Endothelial cell of umbilical vein (primary cell): ENCODE measurements around the gene SPATS2L. TPM values are rescaled to one million over a fixed set of nuclear protein-coding genes. Genes with fewer than 3 reads are reported as not detected.

Experiments used
- BruUV-seq: library from RNA; stranded (reverse); fragments of 400-500 nt; replicated peaks from 2 replicates; lab custom pipeline; 2021; lab: Mats Ljungman, UMichigan
- CTCF ChIA-PET: fragments of 300-600, 350-600 bp; sonication (Branson Sonifier 250); formaldehyde crosslinking; loops from one replicate; lab custom pipeline; 2021; ENCODE audit warnings: antibody characterized with exemption, inconsistent platforms; lab: Charles Lee
- POLR2A ChIA-PET: fragments of 300-600, 350-600 bp; sonication (Branson Sonifier 250); formaldehyde crosslinking; loops from one replicate; lab custom pipeline; 2021; ENCODE audit warnings: antibody characterized with exemption, inconsistent platforms; lab: Charles Lee
- DNase-seq: peaks from one replicate; pipeline ENCODE4 v3.0.0-alpha.2; 2011; ENCODE audit warnings: low read depth, low spot score
- FAIRE-seq: peaks from 2 replicates; lab custom pipeline; 2011; peaks lifted over from hg19 to GRCh38; lab: Jason Lieb, UNC
- H2AFZ ChIP-seq: 2 replicates; pipeline ENCODE4 v1.6.0; 2012; ENCODE audit warnings: low read depth, low read length, control low read depth, inconsistent platforms
- H3K27ac ChIP-seq: 2 replicates; pipeline ENCODE4 v1.5.1; 2011; ENCODE audit warnings: low read depth, mild to moderate bottlenecking, control low read depth, low read length, moderate library complexity; ENCODE audit not compliant: insufficient read depth
- H3K27me3 ChIP-seq, 2 experiments: 2 replicates each; pipeline versions ENCODE4 v1.6.0 to v1.6.1; 2011; ENCODE audit warnings: low read length in 2 of 2, mixed read lengths in 1 of 2; ENCODE audit not compliant: control insufficient read depth in 2 of 2, insufficient read depth in 2 of 2
- H3K36me3 ChIP-seq, 2 experiments: 2 replicates in 1 of 2; 3 replicates in 1 of 2; pipeline ENCODE4 v1.5.1; 2011; ENCODE audit warnings: low read length in 2 of 2, mild to moderate bottlenecking in 1 of 2, moderate library complexity in 1 of 2; ENCODE audit not compliant: control insufficient read depth in 2 of 2, insufficient read depth in 2 of 2; ENCODE audit errors: extremely low read depth in 1 of 2
- H3K4me1 ChIP-seq: 3 replicates; pipeline ENCODE4 v1.5.1; 2011; ENCODE audit warnings: mild to moderate bottlenecking, low read length; ENCODE audit not compliant: control insufficient read depth, insufficient read depth; ENCODE audit errors: extremely low read depth
- H3K4me2 ChIP-seq: 2 replicates; pipeline ENCODE4 v1.6.1; 2011; ENCODE audit warnings: low read length, control low read depth, mixed read lengths; ENCODE audit not compliant: insufficient read depth
- H3K4me3 ChIP-seq, 3 experiments: fragments of 200-600 bp in 1 of 3; sonication (generic), shearing (Covaris generic) in 1 of 3; replicated peaks in 1 of 3; 2 replicates each; pipeline ENCODE4 v1.5.1; 2011 to 2016; ENCODE audit warnings: control low read depth in 3 of 3, low read length in 3 of 3, mild to moderate bottlenecking in 2 of 3, inconsistent platforms in 1 of 3, low read depth in 1 of 3, moderate library complexity in 1 of 3; ENCODE audit not compliant: insufficient read depth in 1 of 3
- H3K79me2 ChIP-seq: 2 replicates; pipeline ENCODE4 v1.6.0; 2012; ENCODE audit warnings: low read length, inconsistent platforms; ENCODE audit not compliant: control insufficient read depth, insufficient read depth
- H3K9ac ChIP-seq: replicated peaks from 2 replicates; pipeline ENCODE3; 2011; ENCODE audit warnings: low read length, control low read depth; ENCODE audit not compliant: insufficient read depth; ENCODE audit errors: extremely low read depth
- H3K9me1 ChIP-seq: replicated peaks from 3 replicates; pipeline ENCODE4 v1.6.0; 2011; ENCODE audit warnings: mild to moderate bottlenecking, low read length; ENCODE audit not compliant: control insufficient read depth, insufficient read depth; ENCODE audit errors: extremely low read depth
- H3K9me3 ChIP-seq: replicated peaks from 2 replicates; pipeline ENCODE4 v1.5.1; 2012; ENCODE audit warnings: low read length, inconsistent platforms; ENCODE audit not compliant: control insufficient read depth, insufficient read depth
- H4K20me1 ChIP-seq: replicated peaks from 2 replicates; pipeline ENCODE3; 2011; ENCODE audit warnings: mild to moderate bottlenecking, low read length; ENCODE audit not compliant: control insufficient read depth, insufficient read depth; ENCODE audit errors: extremely low read depth
- CTCF ChIP-seq, 2 donors: IDR thresholded peaks; 1 replicate in 1 of 2; 2 replicates in 1 of 2; pipeline ENCODE4 v1.5.1; 2011; ENCODE audit warnings: low read length in 2 of 2, mild to moderate bottlenecking in 2 of 2, moderate library complexity in 2 of 2, control low read depth in 1 of 2, inconsistent platforms in 1 of 2, low read depth in 1 of 2; ENCODE audit not compliant: insufficient read depth in 1 of 2; ENCODE audit errors: extremely low read depth in 1 of 2
- EZH2 ChIP-seq: IDR thresholded peaks from 2 replicates; pipeline ENCODE4 v1.6.1; 2012; ENCODE audit warnings: borderline replicate concordance, low read depth, mild to moderate bottlenecking, moderate library complexity, low read length, inconsistent platforms; ENCODE audit not compliant: severe bottlenecking
- FOS ChIP-seq: IDR thresholded peaks from 2 replicates; pipeline ENCODE4 v1.6.1; 2011; ENCODE audit warnings: mild to moderate bottlenecking, low read length, moderate library complexity, borderline replicate concordance; ENCODE audit not compliant: insufficient read depth
- GATA2 ChIP-seq: IDR thresholded peaks from 2 replicates; pipeline ENCODE4 v1.7.0; 2011; ENCODE audit warnings: low read depth, mild to moderate bottlenecking, moderate library complexity, mixed read lengths, low read length; ENCODE audit not compliant: insufficient read length, insufficient read depth
- JUN ChIP-seq: IDR thresholded peaks from 2 replicates; pipeline ENCODE4 v1.6.1; 2011; ENCODE audit warnings: borderline replicate concordance, low read depth; ENCODE audit not compliant: insufficient read length, insufficient read depth
- MAX ChIP-seq: IDR thresholded peaks from 2 replicates; pipeline ENCODE4 v1.6.1; 2011; ENCODE audit not compliant: insufficient read depth, insufficient read length
- MYC ChIP-seq: IDR thresholded peaks from one replicate; pipeline ENCODE4 v1.6.1; 2011; ENCODE audit warnings: mild to moderate bottlenecking, low read depth, low read length
- POLR2A ChIP-seq: IDR thresholded peaks from 2 replicates; pipeline ENCODE4 v1.6.1; 2012; ENCODE audit warnings: low read depth, mild to moderate bottlenecking, control low read depth, low read length
- POLR2AphosphoS5 ChIP-seq: IDR thresholded peaks from 2 replicates; pipeline ENCODE4 v1.6.1; 2012; ENCODE audit warnings: low read depth, mild to moderate bottlenecking, control low read depth, low read length, moderate library complexity; ENCODE audit not compliant: insufficient read depth
- dilution Hi-C: fragments of 300-500 bp; cut with MboI; formaldehyde crosslinking; loops from one replicate; pipeline ENCODE4 v1.15.0; 2019; ENCODE audit warnings: low sequenced_read_pairs; ENCODE audit not compliant: extremely low pct_ligation_motif_present
- intact Hi-C: fragments of 100-400 bp; cut with micrococcal nuclease; formaldehyde crosslinking; loops from one replicate; pipeline ENCODE4 v1.10.0; 2022
- polyA plus RNA-seq, 4 experiments: library from polyadenylated mRNA; depleted of rRNA in 3 of 4; stranded (reverse) in 3 of 4; unstranded in 1 of 4; fragments of >200 nt; gene quantifications; 2 replicates each; pipeline versions ENCODE4 v1.2.1 to v1.2.3, GENCODE V29; 2011 to 2012; ENCODE audit warnings: missing spikeins in 1 of 4
- total RNA-seq: library from RNA; stranded (reverse); gene quantifications from 2 replicates; pipeline ENCODE4 v1.2.3, GENCODE V29; 2021

SPATS2L gene
- total and polyA plus RNA-seq, 2 donors (not counting 3 experiments of a cell fraction or from before 2014, with no cell fraction given) = 29.1 to 72.9 TPM

- H3K27me3 ChIP-seq = no peaks in the 10 kb centered on the region
- ChIA-PET CTCF (interaction anchor here (1.0 to 1.1 kb wide), 3 partner anchors 8 to 154 kb away, joined by 3 read pairs; no protein-coding TSS in a partner anchor), POLR2A (no interaction called here)
- no peaks in the 10 kb centered on the region for H3K4me1 ChIP-seq
- H3K9ac ChIP-seq = no peak overlapping the region
- H3K79me2 ChIP-seq = no peaks in the 10 kb centered on the region
- no peak overlapping the region for H3K4me3 ChIP-seq
- H3K27ac ChIP-seq = no peak overlapping the region
- BruUV-seq = no TSS peak
- peaks cover 0 to 2% of the 10 kb centered on the region in 2 experiments for H3K36me3 ChIP-seq
- H3K9me3 ChIP-seq = no peaks in the 10 kb centered on the region
- no peak overlapping the region for H3K4me2 ChIP-seq
- DNase-seq = no peak
- dilution Hi-C loops (no loop called here), intact Hi-C loops (no loop called here)
- no peaks in the 10 kb centered on the region for H3K9me1 ChIP-seq
- H4K20me1 ChIP-seq = no peaks in the 10 kb centered on the region
- TF ChIP-seq JUN = no peak
- TF ChIP-seq FOS = no peak
- TF ChIP-seq POLR2AphosphoS5 = no peak
- no peak for TF ChIP-seq EZH2
- TF ChIP-seq POLR2A = no peak
- TF ChIP-seq MAX = no peak
- no peak for TF ChIP-seq CTCF (IDR thresholded peaks at IDR 0.05; ENCODE audit: extremely low read depth in 1 of 2, insufficient read depth in 1 of 2, low read depth in 1 of 2, low read length in 2 of 2)
- no peak for TF ChIP-seq MYC
- TF ChIP-seq GATA2 = no peak
- peak; percentile 24 for FAIRE-seq
- no peak overlapping the region for H2AFZ ChIP-seq
These were observed 155.6 kb downstream of the SPATS2L start for GRCh38 chr2:200461846-200462710.
